SW480 (cell line): ENCODE results near the gene BAD.

Source experiments
- DNase-seq: peaks from one replicate; pipeline ENCODE4 v3.0.0-alpha.2; 2016; ENCODE audit warnings: low spot score

BAD gene

GRCh38 chr11:64229090-64229743 is 55.2 kb downstream of the BAD start:
- DNase-seq, result no peak

GRCh38 chr11:64227405-64227956 is 57.0 kb downstream of the BAD start:
- no peak for DNase-seq

GRCh38 chr11:64226507-64227051 is 57.9 kb downstream of the BAD start:
- DNase-seq, result peak; percentile 62

- DNase-seq, result peak; percentile 80
Observed at GRCh38 chr11:64225608-64226506, 58.6 kb downstream of the BAD start, which contains the start of the genes NUDT22 and TRPT1. Gene NUDT22, plus strand, starts transcription at chr11:64226274. Its CDS starts 379 bp downstream, at chr11:64226653. Gene TRPT1, minus strand, starts transcription at chr11:64226186. Its CDS starts 326 bp downstream, at chr11:64225860.

GRCh38 chr11:64224891-64225607 is 59.4 kb downstream of the BAD start:
- DNase-seq, result no peak

- no peak for DNase-seq
Observed at GRCh38 chr11:64224151-64224890, 60.1 kb downstream of the BAD start.

- no peak for DNase-seq
Observed at GRCh38 chr11:64223001-64223651, 61.3 kb downstream of the BAD start.

GRCh38 chr11:64222651-64223000 is 61.8 kb downstream of the BAD start:
- no peak for DNase-seq

GRCh38 chr11:64220798-64221197 is 63.7 kb downstream of the BAD start:
- no peak for DNase-seq

GRCh38 chr11:64220271-64220670 is 64.2 kb downstream of the BAD start:
- DNase-seq, result no peak
